ENCODE data around the gene PPP1R7. TPM values are rescaled to one million over a fixed set of nuclear protein-coding genes. Genes with fewer than 3 reads are reported as not detected.

Gene PPP1R7
- total and polyA plus RNA-seq, 4 donors: 18.0 to 45.8 (median 29.0) TPM

DNA sequence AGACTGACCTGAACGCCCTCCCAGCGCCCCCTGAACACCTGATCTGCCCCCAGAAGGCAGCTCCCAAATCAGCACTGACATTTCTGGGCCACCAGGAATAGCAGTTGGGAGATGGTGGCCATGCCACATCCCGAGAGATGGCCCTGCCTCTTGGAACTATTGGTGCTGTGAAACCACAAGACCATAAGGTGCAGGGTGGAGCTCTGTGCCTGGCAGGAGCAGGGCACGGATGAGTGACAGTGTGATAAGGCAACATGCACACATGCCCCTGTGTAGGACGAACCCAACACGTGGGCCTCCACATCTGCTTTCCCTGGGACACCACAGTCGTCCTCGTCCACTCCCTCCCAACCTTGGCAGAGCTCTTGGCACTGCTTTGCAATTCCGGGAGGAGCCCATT lies 65.2 kb downstream of the PPP1R7 start:
- Histone ChIP-seq H3K36me3 (ENCODE audit: control insufficient read depth in 4 of 4, insufficient read depth in 3 of 4, low read depth in 1 of 4, low read length in 3 of 4) (no peaks in the 10 kb centered on the region), H3K27ac (ENCODE audit: low read depth in 1 of 2, low read length in 2 of 2) (no peak overlapping the region), H3K4me3 (ENCODE audit: low read depth in 1 of 3, low read length in 3 of 3) (no peak overlapping the region), H3K9me3 (ENCODE audit: control insufficient read depth in 4 of 4, low read length in 3 of 4) (no peaks in the 10 kb centered on the region), H3K4me1 (ENCODE audit: control insufficient read depth in 4 of 4, insufficient read depth in 4 of 4, low read length in 3 of 4) (peaks cover 0 to 13% (median 6%) of the 10 kb centered on the region in 4 donors), H3K9ac (ENCODE audit: low read depth in 1 of 2, low read length in 2 of 2) (no peak overlapping the region), H3K27me3 (ENCODE audit: control insufficient read depth in 4 of 4, insufficient read depth in 4 of 4, low read length in 3 of 4) (no peaks in the 10 kb centered on the region)
- DNase-seq (ENCODE audit: low spot score): no peak
- TF ChIP-seq EGR1 (IDR thresholded peaks at IDR 0.05; ENCODE audit: low read depth in 2 of 2): no peak
- no peak for TF ChIP-seq HNF4G (IDR thresholded peaks at IDR 0.05)
- WGBS: 75% methylated on average over 9 of the region's 9 CpGs

DNA sequence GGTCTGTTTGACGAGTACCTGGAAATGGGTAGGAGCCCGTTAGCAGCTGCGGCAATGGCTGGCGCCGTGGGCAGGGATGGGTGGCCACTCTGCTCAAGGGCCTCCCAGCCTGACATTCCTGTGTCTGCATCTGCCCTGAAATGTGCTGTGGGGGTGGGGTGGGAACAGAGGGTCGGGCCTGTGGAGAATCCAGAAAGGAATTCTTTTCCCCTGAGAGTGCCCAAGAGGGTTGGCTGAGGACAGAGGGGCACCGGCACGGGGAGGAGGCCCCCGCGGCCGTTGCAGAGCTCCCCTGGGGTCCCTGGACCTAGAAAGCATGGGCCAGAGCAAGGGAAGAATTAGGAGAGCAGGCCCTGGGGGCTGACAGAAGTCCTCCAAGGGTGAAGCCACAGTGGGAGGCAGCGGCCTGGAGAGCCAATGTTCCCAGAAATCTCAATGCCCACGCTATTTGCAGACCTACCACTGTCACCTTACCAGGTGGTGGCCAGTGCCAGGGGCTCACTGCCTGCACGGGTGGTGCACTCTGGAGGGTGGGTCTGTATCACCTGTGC lies 66.0 kb downstream of the PPP1R7 start:
- Histone ChIP-seq H3K9ac (ENCODE audit: low read depth in 1 of 2, low read length in 2 of 2) (no peak overlapping the region), H3K4me3 (ENCODE audit: low read depth in 1 of 3, low read length in 3 of 3) (no peak overlapping the region), H3K36me3 (ENCODE audit: control insufficient read depth in 4 of 4, insufficient read depth in 3 of 4, low read depth in 1 of 4, low read length in 3 of 4) (no peaks in the 10 kb centered on the region), H3K9me3 (ENCODE audit: control insufficient read depth in 4 of 4, low read length in 3 of 4) (no peaks in the 10 kb centered on the region), H3K4me1 (ENCODE audit: control insufficient read depth in 4 of 4, insufficient read depth in 4 of 4, low read length in 3 of 4) (peaks cover 0 to 13% (median 6%) of the 10 kb centered on the region in 4 donors), H3K27me3 (ENCODE audit: control insufficient read depth in 4 of 4, insufficient read depth in 4 of 4, low read length in 3 of 4) (no peaks in the 10 kb centered on the region), H3K27ac (ENCODE audit: low read depth in 1 of 2, low read length in 2 of 2) (no peak overlapping the region)
- DNase-seq (ENCODE audit: low spot score): no peak
- TF ChIP-seq REST (IDR thresholded peaks at IDR 0.05) (no peak), HNF4G (IDR thresholded peaks at IDR 0.05) (no peak), RXRA (IDR thresholded peaks at IDR 0.05) (no peak), RAD21 (IDR thresholded peaks at IDR 0.05) (no peak), HNF4A (conservative IDR thresholded peaks at IDR 0.05) (no peak), SP1 (IDR thresholded peaks at IDR 0.05) (no peak), FOXA1 (IDR thresholded peaks at IDR 0.05) (no peak), NR2F2 (IDR thresholded peaks at IDR 0.05) (no peak), FOXA2 (IDR thresholded peaks at IDR 0.05) (no peak), MAX (IDR thresholded peaks at IDR 0.05) (no peak), GABPA (IDR thresholded peaks at IDR 0.05 in 1 of 2, conservative IDR thresholded peaks at IDR 0.05 in 1 of 2) (no peak), CTCF (IDR thresholded peaks at IDR 0.05; ENCODE audit: low read depth, low read length, missing input control) (no peak)
- TF ChIP-seq, protein P1, sequence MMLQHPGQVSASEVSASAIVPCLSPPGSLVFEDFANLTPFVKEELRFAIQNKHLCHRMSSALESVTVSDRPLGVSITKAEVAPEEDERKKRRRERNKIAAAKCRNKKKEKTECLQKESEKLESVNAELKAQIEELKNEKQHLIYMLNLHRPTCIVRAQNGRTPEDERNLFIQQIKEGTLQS (IDR thresholded peaks at IDR 0.05): no peak
- TF ChIP-seq, protein P2, sequence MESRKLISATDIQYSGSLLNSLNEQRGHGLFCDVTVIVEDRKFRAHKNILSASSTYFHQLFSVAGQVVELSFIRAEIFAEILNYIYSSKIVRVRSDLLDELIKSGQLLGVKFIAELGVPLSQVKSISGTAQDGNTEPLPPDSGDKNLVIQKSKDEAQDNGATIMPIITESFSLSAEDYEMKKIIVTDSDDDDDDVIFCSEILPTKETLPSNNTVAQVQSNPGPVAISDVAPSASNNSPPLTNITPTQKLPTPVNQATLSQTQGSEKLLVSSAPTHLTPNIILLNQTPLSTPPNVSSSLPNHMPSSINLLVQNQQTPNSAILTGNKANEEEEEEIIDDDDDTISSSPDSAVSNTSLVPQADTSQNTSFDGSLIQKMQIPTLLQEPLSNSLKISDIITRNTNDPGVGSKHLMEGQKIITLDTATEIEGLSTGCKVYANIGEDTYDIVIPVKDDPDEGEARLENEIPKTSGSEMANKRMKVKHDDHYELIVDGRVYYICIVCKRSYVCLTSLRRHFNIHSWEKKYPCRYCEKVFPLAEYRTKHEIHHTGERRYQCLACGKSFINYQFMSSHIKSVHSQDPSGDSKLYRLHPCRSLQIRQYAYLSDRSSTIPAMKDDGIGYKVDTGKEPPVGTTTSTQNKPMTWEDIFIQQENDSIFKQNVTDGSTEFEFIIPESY (IDR thresholded peaks at IDR 0.05): no peak
- 79% methylated on average over 14 of the region's 14 CpGs for WGBS

Data from liver (tissue), 9 donors.